TTC549 (cell line): ENCODE data around the gene ZACN.

Experiments
- FAIRE-seq: peaks from 2 replicates; lab custom pipeline; 2012; peaks lifted over from hg19 to GRCh38; lab: Jason Lieb, UNC

Gene ZACN

DNA sequence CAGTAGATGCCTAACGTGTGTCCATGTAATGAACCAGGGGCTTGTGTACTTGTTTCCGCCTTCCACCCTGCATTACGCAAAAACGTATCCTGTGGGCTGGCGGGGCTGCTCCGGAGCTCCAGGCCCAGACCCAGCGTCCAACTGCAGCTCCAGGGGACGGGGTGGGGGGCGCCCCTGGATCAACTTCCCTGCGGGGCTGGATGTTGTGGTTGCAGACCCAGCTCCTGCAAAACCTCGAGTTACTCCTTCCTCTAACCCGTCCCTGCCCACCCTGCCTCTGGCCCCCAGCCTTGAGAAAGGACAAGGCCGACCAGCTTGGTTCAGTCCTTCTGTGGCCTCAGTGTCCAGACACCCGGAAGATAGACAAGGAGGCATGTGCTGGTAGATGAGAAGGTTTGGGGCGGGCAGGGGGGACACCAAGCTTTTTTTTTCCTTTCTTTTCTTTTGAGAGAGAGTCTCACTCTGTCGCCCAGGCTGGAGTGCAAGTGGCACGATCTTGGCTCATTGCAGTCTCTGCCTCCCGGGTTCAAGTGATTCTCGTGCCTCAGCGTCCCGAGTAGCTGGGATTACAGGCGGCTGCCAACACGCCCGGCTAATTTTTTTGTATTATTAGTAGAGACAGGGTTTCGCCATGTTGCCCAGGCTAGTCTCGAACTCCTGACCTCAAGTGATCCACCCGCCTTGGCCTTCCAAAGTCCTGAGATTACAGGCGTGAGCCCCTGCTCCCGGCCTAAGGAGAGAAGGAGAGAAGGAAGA is 25.3 kb downstream of the ZACN start:
- no peak for FAIRE-seq

DNA sequence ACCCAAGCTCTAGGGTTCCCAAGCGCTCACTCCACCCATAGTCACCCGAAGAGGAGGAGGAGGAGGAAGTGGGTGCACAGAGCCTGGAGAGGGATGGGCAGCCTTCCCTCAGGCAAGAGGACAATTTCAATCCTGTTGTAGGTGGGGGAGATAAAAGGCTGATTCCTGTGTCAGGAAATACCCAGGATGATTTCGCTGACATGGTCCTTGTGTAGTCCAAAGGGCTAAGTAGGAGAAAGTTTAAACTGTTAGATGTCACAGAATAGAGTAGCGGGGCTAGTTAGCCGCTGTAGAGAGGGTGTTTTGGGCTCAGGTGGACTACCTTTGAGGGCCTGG is 25.9 kb downstream of the ZACN start:
- no peak for FAIRE-seq

- FAIRE-seq, result no peak
These were observed 27.7 kb downstream of the ZACN start for GRCh38 chr17:76106703-76107102.

GRCh38 chr17:76107509-76107908 is 28.5 kb downstream of the ZACN start:
- FAIRE-seq, result no peak

GRCh38 chr17:76111956-76112355 is 33.0 kb downstream of the ZACN start:
- FAIRE-seq, result no peak

- FAIRE-seq, result no peak
These were observed 36.3 kb downstream of the ZACN start for GRCh38 chr17:76115138-76115754.

GRCh38 chr17:76119409-76120371 is 40.7 kb downstream of the ZACN start:
- FAIRE-seq, result no peak

- FAIRE-seq, result no peak
These were observed 41.7 kb downstream of the ZACN start for GRCh38 chr17:76120658-76121008.

DNA sequence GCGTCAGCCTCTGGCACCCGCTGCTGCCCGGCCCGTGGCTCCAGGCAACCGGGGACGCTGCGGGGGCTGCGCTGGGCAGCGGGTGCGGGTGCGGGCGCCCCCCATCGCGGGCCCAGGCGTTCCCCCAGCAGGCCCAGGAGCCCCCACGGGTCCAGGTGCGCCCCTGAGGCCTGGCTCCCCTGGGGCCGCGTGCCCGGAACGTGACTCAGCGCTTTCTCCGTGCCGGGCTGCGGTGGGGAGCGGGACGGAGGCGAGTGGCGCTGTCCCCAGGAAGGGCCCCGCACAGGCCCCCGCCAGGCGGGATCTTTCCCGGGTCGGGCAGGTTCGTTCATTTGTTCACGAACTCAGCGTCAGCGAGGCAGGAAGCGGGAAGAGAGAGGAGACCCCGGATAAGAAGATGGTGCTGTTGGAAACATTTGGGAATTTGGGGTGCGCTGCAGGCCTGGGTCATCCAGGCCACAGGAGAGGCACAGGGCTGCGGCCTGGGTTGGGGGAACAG is 43.0 kb downstream of the ZACN start:
- no peak for FAIRE-seq

- FAIRE-seq, result no peak
These were observed 43.6 kb downstream of the ZACN start for GRCh38 chr17:76122431-76123190.

DNA sequence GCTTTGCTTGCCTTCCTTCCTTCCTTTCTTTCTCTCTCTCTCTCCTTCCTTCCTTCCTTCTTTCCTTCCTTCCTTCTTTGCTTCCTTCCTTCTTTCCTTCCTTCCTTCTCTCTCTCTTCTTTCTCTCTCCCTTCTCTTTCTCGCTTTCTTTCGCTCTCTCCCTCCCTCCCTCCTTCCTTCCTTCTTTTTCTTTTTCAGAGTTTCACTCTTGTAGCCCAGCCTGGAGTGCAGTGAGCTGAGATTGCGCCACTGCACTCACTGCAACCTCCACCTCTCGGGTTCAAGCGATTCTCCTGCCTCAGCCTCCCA is 44.2 kb downstream of the ZACN start:
- no peak for FAIRE-seq

- FAIRE-seq, result no peak
These were observed 45.0 kb downstream of the ZACN start for GRCh38 chr17:76123749-76124581.

DNA sequence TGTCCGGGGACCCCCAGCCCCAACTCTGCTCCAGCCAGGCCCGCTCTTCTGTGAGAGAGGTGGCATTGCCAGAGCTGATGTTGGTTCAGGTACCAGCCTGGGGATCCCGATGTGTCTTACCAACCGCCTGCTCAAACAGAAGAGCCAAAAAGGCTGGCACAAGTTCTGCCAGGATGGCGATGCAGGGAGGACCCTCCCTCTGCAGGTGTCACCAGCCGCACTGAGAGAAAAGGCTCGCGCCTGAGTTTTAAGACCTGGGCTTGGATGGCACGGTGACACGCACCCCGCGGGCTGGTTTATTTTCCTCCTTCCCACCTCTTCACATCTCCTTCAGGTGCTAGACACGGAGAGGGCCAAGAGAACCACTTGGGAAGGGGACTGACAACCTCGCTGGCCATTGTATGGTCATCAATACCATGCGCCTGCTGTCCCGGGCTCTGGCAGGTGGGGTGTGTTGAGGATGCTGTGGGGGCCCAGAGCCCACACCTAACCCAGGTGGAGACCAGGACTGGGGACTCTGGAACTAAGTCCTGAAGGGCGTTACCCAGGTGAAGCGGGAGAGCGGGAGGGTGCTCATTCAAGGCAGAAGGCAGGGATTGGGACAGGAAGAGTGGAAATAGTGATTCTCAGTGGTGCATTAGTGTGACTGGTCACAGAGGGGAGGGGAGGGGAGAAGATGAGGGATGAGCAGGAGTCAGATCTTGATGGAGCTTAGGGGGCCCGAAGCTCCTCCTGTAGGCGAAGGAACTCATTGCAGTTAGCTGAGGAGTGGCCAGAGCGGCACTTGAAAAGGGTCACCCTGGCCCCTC is 45.8 kb downstream of the ZACN start:
- no peak for FAIRE-seq

- no peak for FAIRE-seq
These were observed 46.4 kb downstream of the ZACN start for GRCh38 chr17:76125391-76125675.

GRCh38 chr17:76125922-76126321 is 46.9 kb downstream of the ZACN start:
- no peak for FAIRE-seq

DNA sequence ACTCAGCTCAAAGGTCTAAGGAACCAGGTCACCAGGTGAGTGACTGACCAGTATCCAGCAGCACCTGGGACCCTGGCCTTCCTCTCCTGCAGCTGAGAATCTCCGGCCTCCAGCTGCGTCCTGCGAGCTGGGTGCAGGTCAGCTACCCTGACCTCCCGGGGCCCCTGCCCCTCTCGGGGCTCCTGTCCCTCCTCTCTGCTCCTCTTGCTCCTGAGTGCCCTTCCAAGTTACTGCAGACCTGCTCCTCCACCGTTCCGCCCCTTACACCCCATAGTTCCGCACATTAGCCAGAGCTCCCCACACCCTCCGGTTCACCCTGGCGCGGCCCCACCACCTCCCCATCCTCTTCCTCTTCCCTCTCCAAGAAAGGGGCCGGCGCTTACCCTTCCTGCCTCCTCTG is 51.5 kb downstream of the ZACN start:
- FAIRE-seq, result no peak

DNA sequence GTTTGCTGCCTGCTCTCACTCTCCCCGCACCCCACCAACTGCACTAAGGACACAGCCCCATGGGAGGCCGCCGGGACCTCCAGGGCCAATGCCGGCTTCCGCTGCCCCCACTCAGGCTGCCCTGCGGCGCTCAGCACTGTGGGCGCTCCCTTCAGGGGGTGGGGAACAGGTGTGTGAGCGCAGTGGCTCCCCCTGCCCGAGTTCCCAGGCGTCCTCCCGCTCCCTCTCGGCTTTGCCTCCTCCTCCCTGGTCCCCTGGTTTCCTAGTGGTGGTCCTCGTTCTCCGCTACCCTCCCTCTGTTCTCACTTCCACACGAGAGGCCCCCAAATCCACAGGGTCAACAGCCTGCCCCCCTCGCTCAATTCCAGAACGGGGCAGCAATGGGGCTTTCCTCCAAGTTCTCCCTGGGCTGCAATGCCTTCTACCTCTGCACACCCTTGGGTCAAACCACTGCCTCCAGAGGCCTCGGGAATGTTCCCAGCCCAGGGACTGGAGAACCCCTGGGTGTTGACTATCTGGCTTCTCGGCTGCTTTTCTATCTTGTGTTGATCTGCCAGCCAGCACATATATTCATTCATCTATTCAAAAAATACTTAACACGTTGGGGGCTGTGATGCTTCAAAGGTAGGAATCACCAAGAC is 52.2 kb downstream of the ZACN start:
- FAIRE-seq, result no peak

GRCh38 chr17:76131692-76132573 is 53.0 kb downstream of the ZACN start:
- no peak for FAIRE-seq
